Thymus (tissue), 11 donors: ENCODE results near the gene GALT. TPM values are rescaled to one million over a fixed set of nuclear protein-coding genes. Genes with fewer than 3 reads are reported as not detected.

ENCODE experiments used
- DNase-seq, 9 donors: peaks; one replicate each; pipeline ENCODE4 v3.0.0-alpha.2; 2013; ENCODE audit warnings: low spot score in 9 of 9, low read depth in 6 of 9, missing footprints in 1 of 9
- H3K27ac ChIP-seq, 2 donors: one replicate each; pipeline ENCODE4 v1.5.1; 2013; ENCODE audit warnings: control low read depth in 1 of 2, low read depth in 1 of 2, low read length in 1 of 2, mild to moderate bottlenecking in 1 of 2, moderate library complexity in 1 of 2
- H3K27me3 ChIP-seq, 2 donors: one replicate each; pipeline ENCODE4 v1.5.1; 2013; ENCODE audit warnings: low read length in 1 of 2; ENCODE audit not compliant: control insufficient read depth in 2 of 2, insufficient read depth in 1 of 2
- H3K36me3 ChIP-seq, 2 donors: one replicate each; pipeline ENCODE4 v1.5.1; 2013; ENCODE audit warnings: low read length in 1 of 2, mild to moderate bottlenecking in 1 of 2, moderate library complexity in 1 of 2; ENCODE audit not compliant: control insufficient read depth in 2 of 2, insufficient read depth in 2 of 2
- H3K4me1 ChIP-seq, 2 donors: one replicate each; pipeline ENCODE4 v1.5.1; 2013; ENCODE audit warnings: low read length in 2 of 2; ENCODE audit not compliant: control insufficient read depth in 2 of 2, insufficient read depth in 2 of 2
- H3K4me3 ChIP-seq, 2 donors: one replicate each; pipeline ENCODE4 v1.5.1; 2013; ENCODE audit warnings: low read length in 2 of 2, control low read depth in 1 of 2, mild to moderate bottlenecking in 1 of 2
- H3K9me3 ChIP-seq, 2 donors: one replicate each; pipeline ENCODE4 v1.5.1; 2013; ENCODE audit warnings: low read length in 1 of 2, mild to moderate bottlenecking in 1 of 2; ENCODE audit not compliant: control insufficient read depth in 2 of 2, insufficient read depth in 1 of 2
- WGBS: extraction: QIAGEN DNeasy Blood & Tissue Kit; methylation state at CpG from one replicate; pipeline ENCODE4 v1.1.7; 2013; 5-methylcytosine and 5-hydroxymethylcytosine counted together
- polyA plus RNA-seq: library from polyadenylated mRNA; stranded (reverse); fragments of 200-250 nt; gene quantifications from one replicate; pipeline ENCODE4 v1.2.3, GENCODE V29; 2013
- total RNA-seq: library from RNA; stranded (reverse); fragments of 120-200 nt; gene quantifications from one replicate; pipeline ENCODE4 v1.2.4, GENCODE V29; 2013
- donor health status: healthy.

GALT gene
- total and polyA plus RNA-seq, 2 donors, result 34.5 to 61.8 TPM

- 17% methylated on average over 39 of the region's 39 CpGs for WGBS
- peaks cover 4 to 13% of the 10 kb centered on the region in 2 donors for H3K4me1 ChIP-seq
- no peak for DNase-seq
These were observed 21.8 kb upstream of the GALT start for GRCh38 chr9:34624475-34625185.

GRCh38 chr9:34625186-34625486, 21.3 kb upstream of the GALT start:
- Histone ChIP-seq H3K27ac (no peak overlapping the region), H3K27me3 (peaks cover 86 to 92% of the 10 kb centered on the region in 2 donors), H3K4me3 (no peak overlapping the region), H3K9me3 (no peaks in the 10 kb centered on the region), H3K36me3 (no peaks in the 10 kb centered on the region), H3K4me1 (peaks cover 3 to 10% of the 10 kb centered on the region in 2 donors)
- no peak for DNase-seq
- 64% methylated on average over 3 of the region's 3 CpGs for WGBS

More at GRCh38 chr9:34624475-34625185, 21.8 kb upstream of the GALT start:
- H3K36me3 ChIP-seq, result no peaks in the 10 kb centered on the region
- no peak overlapping the region for H3K4me3 ChIP-seq
- no peak overlapping the region for H3K27ac ChIP-seq
- H3K27me3 ChIP-seq, result peaks cover 82 to 87% of the 10 kb centered on the region in 2 donors
- no peaks in the 10 kb centered on the region for H3K9me3 ChIP-seq

- Histone ChIP-seq H3K4me3 (no peak overlapping the region), H3K36me3 (no peaks in the 10 kb centered on the region), H3K9me3 (no peaks in the 10 kb centered on the region), H3K27ac (no peak overlapping the region), H3K27me3 (peaks cover 74 to 88% of the 10 kb centered on the region in 2 donors), H3K4me1 (peaks cover 3% of the 10 kb centered on the region in 2 donors)
- no peak for DNase-seq
- 41% methylated on average over 20 of the region's 20 CpGs for WGBS
These were observed 18.5 kb upstream of the GALT start for GRCh38 chr9:34627716-34628655.

- peak within 1 kb of the TSS in 1 of 2 donors; percentile 42 for H3K4me3 ChIP-seq
- peaks cover 0 to 2% of the 10 kb centered on the region in 2 donors for H3K4me1 ChIP-seq
- WGBS, result 2% methylated on average over 69 of the region's 69 CpGs
- H3K27ac ChIP-seq, result no peak within 1 kb of the TSS
- H3K36me3 ChIP-seq, result no peaks in the 10 kb centered on the region
- peak in 1 of 9 donors; percentile 35 for DNase-seq
- H3K27me3 ChIP-seq, result peaks cover 66 to 79% of the 10 kb centered on the region in 2 donors
- H3K9me3 ChIP-seq, result no peaks in the 10 kb centered on the region
These were observed 17.6 kb upstream of the GALT start, which contains the start of gene ARID3C for GRCh38 chr9:34628656-34629490. Gene ARID3C, minus strand, starts transcription at chr9:34629066. Its CDS starts 1,052 bp downstream, at chr9:34628014.

GRCh38 chr9:34629491-34629808, 17.0 kb upstream of the GALT start:
- Histone ChIP-seq H3K27me3 (peaks cover 60 to 73% of the 10 kb centered on the region in 2 donors), H3K4me3 (no peak overlapping the region), H3K27ac (no peak overlapping the region), H3K4me1 (no peaks in the 10 kb centered on the region), H3K36me3 (no peaks in the 10 kb centered on the region), H3K9me3 (no peaks in the 10 kb centered on the region)
- no peak for DNase-seq
- WGBS, result 27% methylated on average over 5 of the region's 5 CpGs

GRCh38 chr9:34630402-34631154, 15.9 kb upstream of the GALT start:
- DNase-seq, result no peak
- Histone ChIP-seq H3K27ac (no peak overlapping the region), H3K4me1 (peaks cover 0 to under 1% of the 10 kb centered on the region in 2 donors), H3K36me3 (peaks cover 5 to 8% of the 10 kb centered on the region in 2 donors), H3K9me3 (no peaks in the 10 kb centered on the region), H3K4me3 (no peak overlapping the region), H3K27me3 (peaks cover 51 to 62% of the 10 kb centered on the region in 2 donors)
- 58% methylated on average over 5 of the region's 5 CpGs for WGBS

GRCh38 chr9:34633166-34633565, 13.3 kb upstream of the GALT start:
- no peak overlapping the region for H3K4me3 ChIP-seq
- 84% methylated on average over 5 of the region's 5 CpGs for WGBS
- no peak for DNase-seq
- peaks cover 9 to 19% of the 10 kb centered on the region in 2 donors for H3K4me1 ChIP-seq
- peaks cover 8 to 9% of the 10 kb centered on the region in 2 donors for H3K36me3 ChIP-seq
- H3K27me3 ChIP-seq, result peaks cover 25 to 36% of the 10 kb centered on the region in 2 donors
- peaks cover 0 to 3% of the 10 kb centered on the region in 2 donors for H3K9me3 ChIP-seq
- no peak overlapping the region for H3K27ac ChIP-seq

GRCh38 chr9:34633851-34634550, 12.5 kb upstream of the GALT start:
- H3K4me3 ChIP-seq, result no peak overlapping the region
- peaks cover 0 to 3% of the 10 kb centered on the region in 2 donors for H3K9me3 ChIP-seq
- no peak overlapping the region for H3K27ac ChIP-seq
- peaks cover 17 to 29% of the 10 kb centered on the region in 2 donors for H3K27me3 ChIP-seq
- H3K36me3 ChIP-seq, result peaks cover 8 to 9% of the 10 kb centered on the region in 2 donors
- peaks cover 14 to 24% of the 10 kb centered on the region in 2 donors for H3K4me1 ChIP-seq
- peak in 7 of 9 donors; percentile 54 to 78 (median 62) for DNase-seq
- 39% methylated on average over 3 of the region's 3 CpGs for WGBS
